Subcutaneous preadipocyte (primary cell): ENCODE data around the gene PRR20G. TPM values are rescaled to one million over a fixed set of nuclear protein-coding genes. Genes with fewer than 3 reads are reported as not detected.

ENCODE experiments used
- small RNA-seq: library from RNA; depleted of rRNA; stranded (forward); fragments of <200 nt; gene quantifications from one replicate; pipeline ENCODE3, GENCODE V24; 2012
- total RNA-seq: library from RNA; depleted of rRNA; stranded (reverse); fragments of >200 nt; gene quantifications from 2 replicates; pipeline ENCODE4 v1.2.3, GENCODE V29; 2012

PRR20G gene
- not detected in 2 replicates for total RNA-seq

DNA sequence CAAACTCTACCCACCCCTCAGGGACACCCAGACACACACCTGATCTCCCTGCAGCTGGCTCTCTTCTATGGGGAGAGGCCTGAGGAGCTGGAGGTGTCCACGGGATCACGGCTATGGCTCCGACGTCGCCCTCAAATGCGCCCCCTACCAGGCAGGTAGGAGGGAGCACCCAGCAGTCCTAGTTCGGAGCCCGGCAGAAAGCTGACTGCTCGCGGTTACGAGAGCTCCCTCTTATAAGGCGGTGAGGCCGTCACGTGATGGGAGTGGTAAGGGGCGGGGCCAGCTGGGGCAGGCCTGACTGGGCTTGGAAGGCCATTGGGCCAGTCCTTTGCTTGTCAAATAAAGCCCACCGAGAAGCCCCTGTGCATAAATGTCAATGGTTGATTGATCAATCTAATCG, at the start of gene PRR20G:
PRR20G (minus strand) TSS at position 207 of the 400 bp plus-strand sequence. CDS start 681 bp downstream, outside the sequence.

Small RNA genes lying within 50 kb of the gene (small RNA-seq; reads per million reads assigned to genes)
- gene RNU6-1047P, result not detected

Other genes starting within 250 kb of the PRR20G start
- not detected in 2 replicates for gene PRR23E, start 94.9 kb downstream of the PRR20G start, total RNA-seq